HG03045 (cell line): ENCODE measurements around the gene ZNF180.
"Not testable (repeated sequence)": the region's sequence is repeated elsewhere in the genome, so short reads cannot be mapped to it uniquely, and the experiment has no call there.

ENCODE experiments used
- ATAC-seq: cut with Tn5 transposase; IDR thresholded peaks from one replicate; pipeline ENCODE4 v1.9.1; 2021; ENCODE audit warnings: mild to moderate bottlenecking, moderate library complexity; ENCODE audit not compliant: unreplicated experiment

The ZNF180 gene

DNA sequence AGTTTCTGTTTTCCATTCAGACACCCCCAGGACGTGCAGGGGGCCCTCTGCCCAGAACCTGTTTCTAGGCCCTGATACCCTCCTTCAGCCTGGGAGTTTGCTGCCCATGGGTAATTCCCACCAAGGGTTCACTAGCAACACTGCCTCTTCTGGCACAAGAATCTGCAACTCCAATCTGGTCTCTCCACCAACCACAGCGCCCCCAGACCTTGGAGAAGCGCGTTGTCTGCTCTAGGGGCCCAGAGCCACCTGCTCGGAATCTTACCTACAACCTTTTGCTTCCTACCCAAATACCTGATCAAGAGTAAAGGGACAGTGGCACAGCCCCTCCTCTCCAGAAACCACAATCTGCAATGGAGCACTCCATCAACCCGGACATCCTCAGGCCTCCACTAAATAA is 763 bp downstream of the ZNF180 start:
- no peak for ATAC-seq

DNA sequence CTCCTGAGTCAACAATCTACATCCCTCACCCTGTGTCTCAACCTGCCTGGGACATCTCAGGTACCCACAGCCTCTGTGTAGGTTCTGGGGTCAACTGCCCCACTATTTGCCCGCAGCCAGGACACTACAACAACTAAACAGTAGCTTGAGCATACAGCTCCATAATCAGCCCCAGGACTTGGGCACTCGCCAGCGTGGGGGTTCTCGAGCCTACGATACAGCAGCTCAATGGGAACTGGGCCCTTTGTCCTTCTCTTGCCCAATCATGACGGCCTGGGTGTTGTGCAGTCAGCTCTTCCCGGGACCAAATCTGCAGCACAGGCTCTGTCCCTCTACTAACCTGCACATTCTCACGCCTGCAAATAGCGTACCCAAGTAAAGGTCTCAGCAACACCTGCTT is 1.3 kb downstream of the ZNF180 start:
- ATAC-seq, result no peak

DNA sequence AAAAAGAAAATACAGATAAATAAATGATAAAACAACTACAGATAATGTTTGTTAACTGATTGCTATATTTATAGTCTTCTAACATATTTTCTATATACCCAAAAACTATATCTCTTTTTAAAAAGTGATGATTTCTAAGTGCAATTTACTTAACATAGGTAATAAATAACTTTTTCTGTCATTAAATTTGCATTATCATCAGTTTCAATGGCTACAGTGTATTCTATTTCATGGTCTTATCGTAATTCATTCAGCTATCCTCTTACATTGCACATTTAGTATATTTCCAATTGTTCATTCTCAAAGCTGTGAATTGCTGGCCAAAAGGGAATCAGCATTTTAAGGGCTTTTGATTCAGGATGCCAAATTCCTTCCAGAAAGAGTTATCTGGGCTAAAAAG is 3.6 kb downstream of the ZNF180 start:
- ATAC-seq, result no peak

DNA sequence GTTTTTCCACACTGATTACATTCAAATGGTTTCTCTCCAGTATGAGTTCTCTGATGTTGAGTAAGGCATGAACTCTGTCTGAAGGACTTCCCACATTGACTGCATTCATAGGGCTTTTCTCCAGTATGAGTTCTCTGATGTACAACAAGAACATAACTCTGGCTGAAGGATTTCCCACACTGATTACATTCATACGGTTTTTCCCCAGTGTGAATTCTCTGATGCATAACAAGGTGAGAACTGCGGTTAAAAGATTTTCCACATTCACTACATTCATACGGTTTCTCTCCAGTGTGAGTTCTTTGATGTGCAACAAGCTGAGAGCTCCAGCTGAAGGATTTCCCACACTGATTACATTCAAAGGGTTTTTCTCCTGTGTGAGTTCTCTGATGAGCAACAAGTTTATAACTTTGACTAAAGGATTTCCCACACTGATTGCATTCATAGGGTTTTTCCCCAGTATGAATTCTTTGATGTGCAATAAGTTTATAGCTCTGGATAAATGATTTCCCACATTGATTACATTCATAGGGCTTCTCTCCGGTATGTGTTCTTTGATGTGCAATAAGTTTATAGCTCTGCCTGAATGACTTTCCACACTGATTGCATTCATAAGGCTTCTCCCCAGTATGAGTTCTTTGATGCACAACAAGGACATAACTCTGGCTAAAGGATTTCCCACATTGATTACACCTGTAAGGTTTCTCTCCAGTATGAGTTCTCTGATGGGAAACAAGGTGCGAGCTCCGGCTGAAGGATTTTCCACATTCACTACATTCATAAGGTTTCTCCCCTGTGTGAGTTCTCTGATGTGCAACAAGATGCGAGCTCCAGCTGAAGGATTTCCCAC is 23.5 kb downstream of the ZNF180 start:
- ATAC-seq, result no peak

DNA sequence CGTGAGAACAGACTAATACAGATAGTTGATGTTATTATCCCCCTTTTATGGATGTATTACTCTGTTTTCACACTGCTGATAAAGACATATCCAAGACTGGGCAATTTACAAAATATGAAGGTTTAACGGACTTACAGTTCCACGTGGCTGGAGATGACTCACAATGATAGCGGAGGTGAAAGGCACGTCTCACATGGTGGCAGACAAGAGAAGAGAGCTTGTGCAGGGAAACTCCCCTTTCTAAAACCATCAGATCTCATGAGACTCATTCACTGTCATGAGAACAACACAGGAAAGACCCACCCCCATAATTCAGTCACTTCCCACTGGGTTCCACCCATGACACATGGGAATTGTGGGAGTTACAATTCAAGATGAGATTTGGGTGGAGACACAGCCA is 31.6 kb downstream of the ZNF180 start:
- not testable (repeated sequence) for ATAC-seq

DNA sequence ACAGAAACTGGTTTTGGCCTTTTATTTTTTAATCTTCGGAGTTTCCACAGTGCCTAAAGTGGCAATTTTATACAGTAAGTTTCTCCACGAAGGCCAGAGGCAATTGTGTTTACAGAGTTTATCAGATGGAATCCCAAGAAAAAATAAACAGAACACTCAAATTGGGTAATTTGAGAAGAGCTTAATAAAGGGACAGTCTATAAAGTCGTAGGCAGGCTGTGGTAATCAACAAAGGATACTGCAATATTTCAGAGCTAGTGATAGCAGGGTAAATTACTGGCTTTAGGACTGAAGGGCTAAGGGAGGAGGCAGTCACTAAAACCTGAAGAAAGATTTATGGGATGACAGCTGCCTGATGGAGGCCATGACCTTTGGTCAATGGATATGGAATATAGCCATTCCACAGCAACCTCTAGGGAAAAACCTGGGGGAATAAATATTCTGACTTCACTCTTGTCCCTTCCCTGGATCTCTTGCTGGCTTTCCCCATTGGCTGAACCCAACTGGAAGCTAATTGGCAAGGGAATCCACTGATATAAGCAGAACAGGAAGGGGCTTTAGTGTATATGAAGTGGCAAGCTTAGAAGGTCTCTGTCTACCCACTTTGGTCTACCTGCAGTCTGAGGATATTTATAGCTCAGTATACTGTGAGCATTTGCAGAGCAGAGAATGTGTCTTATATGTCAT is 37.6 kb downstream of the ZNF180 start:
- ATAC-seq, result not testable (repeated sequence)

DNA sequence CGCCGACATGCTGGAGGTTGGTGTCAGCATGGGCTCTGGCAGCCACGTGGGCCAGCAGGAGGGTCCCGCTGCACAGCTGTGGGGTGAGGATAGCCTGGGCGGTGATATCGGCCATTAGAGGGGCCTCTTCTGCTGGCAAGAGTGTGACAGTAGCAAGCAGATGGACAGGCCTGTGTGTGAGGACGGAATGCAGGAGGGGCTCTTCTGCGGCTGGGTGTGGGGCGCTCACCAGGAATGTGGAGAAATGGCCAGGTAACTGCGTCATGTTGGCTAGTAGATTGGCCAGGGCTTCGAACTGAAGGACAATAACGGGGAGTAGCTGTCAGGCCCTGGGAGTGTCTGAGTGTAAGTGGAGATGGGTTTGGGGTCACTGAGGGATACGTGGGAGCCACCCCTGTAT is 44.3 kb downstream of the ZNF180 start:
- ATAC-seq, result not testable (repeated sequence)

DNA sequence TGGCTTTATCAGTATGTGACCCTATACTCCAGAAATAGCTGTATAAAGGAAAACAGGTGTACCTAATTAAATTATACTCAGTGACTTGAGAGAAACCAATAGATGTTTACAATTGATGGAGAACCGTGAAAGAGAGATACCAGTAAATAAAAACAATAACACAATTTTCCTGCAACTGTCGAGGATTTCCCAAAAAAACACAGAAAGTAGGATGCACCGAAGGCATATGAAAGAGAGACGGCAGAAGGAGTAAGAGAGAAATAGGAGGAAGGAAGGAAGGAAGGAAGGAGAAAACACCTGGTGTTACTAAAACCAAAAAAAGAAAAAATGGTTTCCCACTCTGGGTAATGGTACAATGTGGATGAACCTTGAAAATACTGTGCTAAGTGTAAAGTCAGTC is 45.2 kb downstream of the ZNF180 start:
- ATAC-seq, result no peak

DNA sequence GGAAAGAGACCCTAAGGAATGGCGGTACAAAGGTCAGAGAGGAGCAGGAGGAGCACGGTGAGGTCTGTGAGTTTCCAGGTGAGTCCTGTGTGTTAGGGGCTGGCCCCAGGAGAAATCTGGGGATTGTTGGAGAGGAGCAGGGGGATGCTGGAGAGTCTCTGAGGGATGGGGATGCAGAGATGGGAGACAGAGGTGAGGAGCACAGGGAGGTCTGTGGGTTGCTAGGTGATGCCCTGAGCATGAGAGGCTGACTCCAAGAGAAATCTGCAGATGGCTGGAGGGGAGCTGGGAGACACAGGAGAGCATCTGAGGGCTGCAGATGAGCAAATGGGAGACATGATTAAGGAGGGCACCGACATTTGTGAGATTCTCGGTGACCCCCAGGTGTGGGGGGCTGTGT is 48.0 kb downstream of the ZNF180 start:
- ATAC-seq, result no peak

DNA sequence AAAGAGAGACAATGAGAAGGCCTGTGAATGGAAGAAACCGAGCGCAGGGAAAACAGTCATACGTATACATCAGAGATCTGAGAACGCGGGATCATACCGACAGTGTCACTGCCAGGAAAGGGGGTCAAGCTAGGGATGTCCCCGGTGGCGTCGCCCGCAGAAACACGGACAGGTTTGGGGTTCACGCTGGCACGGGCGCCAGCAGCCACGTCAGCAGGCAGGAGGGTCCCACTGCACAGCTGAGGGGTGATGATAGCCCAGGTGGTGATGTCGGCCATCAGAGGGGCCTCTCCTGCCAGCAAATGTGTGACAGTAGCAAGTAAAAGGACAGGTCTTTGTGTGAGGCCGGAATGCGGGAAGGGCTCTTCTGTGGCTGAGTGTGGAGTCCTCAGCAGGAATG is 48.6 kb downstream of the ZNF180 start:
- no peak for ATAC-seq

DNA sequence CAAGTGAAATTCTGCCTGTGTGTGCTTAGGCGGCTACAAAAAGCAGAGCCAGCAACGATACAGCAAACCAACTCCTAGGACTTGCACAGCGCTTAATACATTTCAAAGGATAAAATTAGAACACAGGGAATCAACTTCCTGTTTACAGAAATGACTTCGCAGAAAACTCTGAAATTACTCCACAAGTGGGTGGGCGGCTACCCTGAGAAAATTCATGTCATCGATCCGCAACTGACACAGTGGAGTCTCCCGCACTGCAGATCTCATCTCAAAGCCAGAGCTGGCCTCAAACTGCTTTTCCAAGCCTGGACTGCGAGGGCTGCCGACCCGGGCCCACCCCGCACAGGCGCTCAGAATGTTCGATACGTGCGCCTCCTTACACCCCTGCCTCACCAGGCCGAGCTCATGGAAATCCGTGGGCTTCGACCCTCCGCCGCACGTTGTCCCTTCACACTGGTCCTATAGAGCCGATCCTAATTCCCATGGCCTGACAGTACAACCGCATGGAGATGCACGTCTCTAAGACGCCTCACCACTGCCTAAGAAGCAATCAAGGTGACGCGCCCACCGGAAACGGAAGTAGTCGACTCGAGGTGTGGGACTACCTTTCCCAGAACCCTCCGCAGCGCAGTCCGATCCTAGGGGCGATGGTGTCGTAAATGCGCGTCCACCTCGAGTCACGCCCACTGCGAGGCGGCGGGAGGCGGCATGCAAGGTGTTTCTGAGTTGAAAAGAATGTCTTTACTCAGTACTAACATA is 52.2 kb downstream of the ZNF180 start, which contains the start of gene ZNF229:
ZNF229 (minus strand) TSS at position 557 of the 759 bp plus-strand sequence. CDS start 5,625 bp downstream, outside the sequence.
- no peak for ATAC-seq

DNA sequence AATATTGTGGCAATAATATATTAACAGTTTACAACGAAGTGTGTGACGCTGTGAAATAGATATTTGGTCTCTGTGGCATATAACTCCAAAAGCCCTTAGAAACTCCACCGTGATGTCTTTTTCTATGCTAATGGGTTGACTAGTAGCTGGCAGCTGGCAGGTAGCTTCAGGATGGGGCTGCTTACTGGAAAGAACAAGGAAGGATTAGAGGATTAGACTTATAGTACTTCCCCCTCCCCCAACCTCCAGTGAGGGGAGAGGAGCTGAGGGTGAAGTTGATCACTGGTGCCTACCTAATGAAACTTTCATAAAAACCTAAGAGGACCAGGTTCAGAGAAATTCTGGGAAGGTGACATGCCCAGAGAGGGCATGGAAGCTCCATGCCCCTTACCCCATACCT is 61.9 kb downstream of the ZNF180 start:
- ATAC-seq, result no peak

DNA sequence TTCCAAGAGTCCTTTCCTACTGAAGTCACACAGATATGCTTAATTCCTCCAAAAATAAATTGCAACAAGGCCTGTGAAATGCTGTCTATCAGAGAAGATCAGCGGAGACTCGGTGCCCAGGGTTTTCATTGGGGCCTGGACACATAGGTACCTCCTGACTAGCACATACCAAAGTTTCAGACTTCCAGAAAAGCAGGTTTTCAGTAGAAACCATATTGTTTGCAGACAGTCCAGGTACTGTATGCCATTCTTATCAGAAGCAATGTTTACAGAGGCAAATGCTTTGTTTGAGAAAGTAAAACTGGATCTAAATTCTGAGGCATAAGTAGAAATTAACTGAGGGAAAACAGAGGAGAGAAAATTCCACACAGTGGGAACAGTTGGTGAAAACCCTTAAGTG is 64.9 kb downstream of the ZNF180 start:
- ATAC-seq, result no peak

DNA sequence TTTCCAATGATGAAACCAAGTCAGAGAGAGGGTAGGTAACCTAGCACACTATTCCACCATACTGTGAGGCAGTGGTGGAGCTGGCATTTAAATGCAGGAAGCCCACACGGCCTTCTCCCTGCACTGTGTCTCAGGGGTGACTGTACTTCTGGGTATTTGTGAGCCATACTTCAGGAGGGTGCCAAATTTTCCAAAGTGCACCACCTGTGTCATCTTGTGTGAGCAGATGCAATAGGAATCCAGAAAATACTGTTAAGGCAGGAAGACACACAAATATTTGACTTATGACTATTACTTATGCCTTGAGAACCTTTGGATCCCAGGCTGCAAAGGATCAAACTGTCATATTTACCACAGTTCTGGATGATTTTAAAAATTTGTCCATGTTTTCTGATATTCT is 69.4 kb downstream of the ZNF180 start:
- no peak for ATAC-seq
